ENCODE data around the gene ZNF19. TPM values are rescaled to one million over a fixed set of nuclear protein-coding genes. Genes with fewer than 3 reads are reported as not detected.

ZNF19 gene
- total and polyA plus RNA-seq, 2 donors (not counting 3 experiments of a cell fraction or from before 2014, with no cell fraction given): 0.98 to 2.6 TPM

DNA sequence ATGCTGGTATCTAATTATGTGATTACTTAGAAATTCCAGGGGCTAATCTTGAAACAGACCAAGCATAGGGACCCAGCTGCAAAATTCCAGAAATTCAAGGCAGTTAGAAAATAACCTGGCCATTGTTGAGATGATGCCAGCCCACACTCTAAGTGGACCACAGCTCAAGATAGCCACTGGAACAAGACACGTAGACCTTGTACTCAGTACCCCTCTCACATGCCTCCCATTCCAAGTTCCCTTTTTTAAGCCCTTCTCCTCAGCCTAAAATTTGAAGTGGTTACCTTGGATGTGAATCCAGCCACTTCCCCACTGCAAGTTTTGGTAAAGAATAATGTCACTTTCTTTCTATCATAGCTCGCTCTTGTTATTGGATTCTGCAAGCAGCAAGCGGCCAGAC is 4.1 kb upstream of the ZNF19 start:
- H3K79me2 ChIP-seq (ENCODE audit: control insufficient read depth, insufficient read depth, low read length): no peaks in the 10 kb centered on the region
- POLR2A ChIA-PET: no interaction called here
- peaks cover 0 to 5% of the 10 kb centered on the region in 2 experiments for H3K27me3 ChIP-seq (ENCODE audit: control insufficient read depth in 2 of 2, insufficient read depth in 2 of 2, low read length in 2 of 2)
- no peak overlapping the region for H2AFZ ChIP-seq (ENCODE audit: low read depth, low read length)
- H3K9me1 ChIP-seq (replicated peaks; ENCODE audit: control insufficient read depth, extremely low read depth, insufficient read depth, low read length): no peaks in the 10 kb centered on the region
- CTCF ChIA-PET: interaction anchor here (1.3 to 2.9 kb wide), 3 partner anchors 14 to 118 kb away, joined by 3 to 17 read pairs (median 4); no protein-coding TSS in a partner anchor
- intact Hi-C loops (cut with micrococcal nuclease) (no loop called here), dilution Hi-C loops (cut with MboI; ENCODE audit: extremely low pct_ligation_motif_present, low sequenced_read_pairs) (no loop called here)
- no peaks in the 10 kb centered on the region for H3K36me3 ChIP-seq (ENCODE audit: control insufficient read depth in 2 of 2, extremely low read depth in 1 of 2, insufficient read depth in 2 of 2, low read length in 2 of 2)
- H3K4me3 ChIP-seq (replicated peaks in 1 of 3; ENCODE audit: insufficient read depth in 1 of 3, low read depth in 1 of 3, low read length in 3 of 3): no peak overlapping the region
- no TSS peak for BruUV-seq (replicated peaks)
- H3K4me1 ChIP-seq (ENCODE audit: control insufficient read depth, extremely low read depth, insufficient read depth, low read length): no peaks in the 10 kb centered on the region
- H3K9me3 ChIP-seq (replicated peaks; ENCODE audit: control insufficient read depth, insufficient read depth, low read length): no peaks in the 10 kb centered on the region
- H4K20me1 ChIP-seq (replicated peaks; ENCODE audit: control insufficient read depth, extremely low read depth, insufficient read depth, low read length): no peaks in the 10 kb centered on the region
- DNase-seq (ENCODE audit: low read depth, low spot score) (no peak), FAIRE-seq (no peak)
- H3K4me2 ChIP-seq (ENCODE audit: insufficient read depth, low read length): no peak overlapping the region
- no peak overlapping the region for H3K9ac ChIP-seq (replicated peaks; ENCODE audit: extremely low read depth, insufficient read depth, low read length)
- H3K27ac ChIP-seq (ENCODE audit: insufficient read depth, low read depth, low read length): no peak overlapping the region
- TF ChIP-seq CTCF (IDR thresholded peaks at IDR 0.05; ENCODE audit: extremely low read depth in 1 of 2, insufficient read depth in 1 of 2, low read depth in 1 of 2, low read length in 2 of 2) (no peak), EZH2 (IDR thresholded peaks at IDR 0.05; ENCODE audit: borderline replicate concordance, low read depth, low read length, severe bottlenecking) (no peak), JUN (IDR thresholded peaks at IDR 0.05; ENCODE audit: borderline replicate concordance, insufficient read depth, insufficient read length, low read depth) (no peak), MAX (IDR thresholded peaks at IDR 0.05; ENCODE audit: insufficient read depth, insufficient read length) (no peak), POLR2AphosphoS5 (IDR thresholded peaks at IDR 0.05; ENCODE audit: insufficient read depth, low read depth, low read length) (no peak), MYC (IDR thresholded peaks at IDR 0.05; ENCODE audit: low read depth, low read length) (no peak), GATA2 (IDR thresholded peaks at IDR 0.05; ENCODE audit: insufficient read depth, insufficient read length, low read depth, low read length) (no peak), FOS (IDR thresholded peaks at IDR 0.05; ENCODE audit: borderline replicate concordance, insufficient read depth, low read length) (no peak), POLR2A (IDR thresholded peaks at IDR 0.05; ENCODE audit: low read depth, low read length) (no peak)

Data from endothelial cell of umbilical vein (primary cell).